ENCODE results near the gene CNIH4.
"Not testable (repeated sequence)": the region's sequence is repeated elsewhere in the genome, so short reads cannot be mapped to it uniquely, and the experiment has no call there.

CNIH4 gene

DNA sequence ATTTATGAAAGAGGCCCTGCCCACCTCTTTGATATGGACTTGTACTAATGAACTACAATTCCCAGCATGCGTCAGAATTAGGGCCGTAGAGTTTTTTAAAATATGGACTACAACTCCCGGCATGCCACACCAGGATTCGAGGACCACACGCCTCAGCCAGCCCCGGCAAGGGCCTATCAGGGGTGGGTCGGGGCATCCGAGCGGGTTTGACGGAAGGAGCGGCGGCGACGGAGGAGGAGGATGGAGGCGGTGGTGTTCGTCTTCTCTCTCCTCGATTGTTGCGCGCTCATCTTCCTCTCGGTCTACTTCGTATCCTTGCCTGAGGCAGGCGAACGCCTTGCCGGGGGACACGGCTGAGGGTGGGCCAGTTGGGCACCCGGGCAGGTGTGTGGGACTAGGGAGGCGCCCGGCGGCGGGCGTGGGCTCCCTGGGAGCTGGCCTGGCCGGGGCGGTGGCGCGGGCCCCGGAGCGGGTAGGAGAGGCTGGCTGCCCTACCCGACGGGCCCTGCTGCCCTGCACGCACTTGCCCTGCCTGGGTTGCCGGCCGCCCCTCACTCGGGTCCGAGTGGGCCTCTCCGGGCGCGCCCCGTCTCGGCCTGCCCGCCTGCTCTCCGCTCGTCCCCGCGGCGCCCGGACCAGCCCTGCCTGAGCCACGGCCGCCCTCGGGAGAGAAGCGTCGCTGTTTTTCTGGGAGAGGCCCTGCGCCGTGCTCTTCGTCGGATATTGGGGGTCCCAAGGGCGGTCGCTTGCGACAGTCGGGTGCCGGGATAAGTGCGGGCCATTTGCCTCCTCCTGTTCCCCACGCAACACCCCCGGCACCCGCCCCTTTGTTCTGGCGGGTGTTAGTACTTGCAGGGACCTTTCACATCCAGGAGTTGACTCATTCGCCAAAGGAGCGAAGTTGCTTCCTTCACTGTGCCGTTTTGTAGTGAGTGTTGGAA lies at the start of gene CNIH4:
Gene CNIH4, plus strand, starts transcription at position 195 of the 941 bp plus-strand sequence. Its CDS starts 46 bp downstream, at position 241.
- peak; percentile 82 for DNase-seq

DNA sequence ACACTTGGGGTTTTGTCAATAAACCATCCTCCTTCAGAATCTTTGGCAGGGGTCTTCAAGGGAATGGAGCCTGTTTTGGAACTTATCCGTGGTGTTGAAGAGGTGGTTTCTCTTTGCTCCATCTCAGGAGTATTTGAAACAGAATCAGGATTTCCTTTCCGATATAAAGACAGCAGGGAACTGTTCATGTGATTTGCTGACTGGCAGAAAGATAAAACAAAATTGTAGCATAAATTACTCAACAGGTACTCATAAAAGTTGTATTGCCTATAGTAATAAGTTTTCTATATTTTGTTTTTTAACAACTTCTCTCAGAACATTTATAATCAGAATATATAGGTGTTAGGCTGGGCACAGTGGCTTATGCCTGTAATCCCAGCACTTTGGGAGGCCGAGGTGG lies 48.6 kb upstream of the CNIH4 start:
- no peak for DNase-seq

DNA sequence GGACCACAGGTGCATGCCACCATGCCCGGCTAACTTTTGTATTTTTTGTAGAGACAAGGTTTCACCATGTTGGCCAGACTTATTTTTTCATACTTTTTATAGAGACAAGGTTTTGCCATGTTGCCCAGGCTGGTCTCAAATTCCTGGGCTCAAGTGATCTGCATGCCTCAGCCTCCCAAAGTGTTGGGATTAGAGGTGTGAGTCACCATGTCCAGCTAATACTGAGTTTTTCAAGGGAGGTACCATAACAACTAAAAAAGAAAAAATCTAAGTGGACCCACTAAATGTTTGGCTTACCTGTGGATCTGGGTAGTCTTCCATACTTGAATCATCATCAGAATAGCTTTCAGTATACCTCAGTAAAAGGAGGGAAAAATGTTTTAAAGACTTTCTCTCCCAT lies 45.2 kb upstream of the CNIH4 start:
- DNase-seq, result not testable (repeated sequence)

DNA sequence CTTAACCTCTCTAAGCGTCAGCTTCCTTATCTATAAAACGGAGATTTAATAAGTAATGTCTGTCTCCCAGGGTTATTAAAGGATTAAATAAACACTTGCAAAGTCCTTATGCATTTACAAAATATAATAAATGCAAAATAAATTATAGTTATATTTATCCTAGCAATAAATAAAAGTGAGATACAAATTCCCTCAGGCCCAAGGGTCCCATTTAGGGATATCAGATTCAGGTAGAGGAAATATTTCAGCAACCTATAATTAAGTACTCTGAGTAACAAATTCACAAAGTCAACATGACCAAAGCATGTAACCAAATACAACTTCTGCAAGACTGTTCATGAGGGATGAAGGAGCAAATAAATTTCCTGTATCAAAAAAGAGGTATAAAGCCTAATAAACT lies 44.7 kb upstream of the CNIH4 start:
- no peak for DNase-seq

DNA sequence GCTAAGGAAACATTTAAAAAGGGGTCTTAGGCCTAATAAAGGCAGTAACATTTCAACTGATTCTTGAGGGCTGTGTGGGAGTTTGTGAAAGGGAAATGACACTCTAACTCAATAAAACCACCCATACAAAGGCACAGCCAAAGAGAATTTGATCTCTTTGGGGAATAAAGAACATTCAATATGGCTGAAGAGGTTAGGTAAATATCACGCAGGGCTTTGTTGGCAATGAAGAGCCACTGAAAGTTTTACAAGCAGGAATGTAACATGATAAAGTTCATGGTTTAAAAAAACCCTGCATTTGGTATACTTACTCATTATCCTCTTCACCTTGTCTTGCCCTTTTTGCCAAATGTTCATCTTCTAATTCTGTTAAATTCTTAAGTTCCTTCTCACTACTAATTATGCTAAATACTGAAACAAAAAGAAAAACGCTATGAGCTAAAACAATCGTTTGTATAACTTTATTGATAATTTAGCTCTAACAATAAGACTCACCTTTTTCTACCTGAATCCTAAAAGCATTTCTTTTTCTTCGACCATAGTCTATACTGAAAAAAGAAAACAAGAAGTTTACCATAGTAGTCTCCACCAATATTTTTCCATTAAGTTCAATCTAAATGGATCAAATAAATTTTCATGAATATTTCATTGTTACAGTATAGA lies 39.2 kb upstream of the CNIH4 start:
- no peak for DNase-seq

DNA sequence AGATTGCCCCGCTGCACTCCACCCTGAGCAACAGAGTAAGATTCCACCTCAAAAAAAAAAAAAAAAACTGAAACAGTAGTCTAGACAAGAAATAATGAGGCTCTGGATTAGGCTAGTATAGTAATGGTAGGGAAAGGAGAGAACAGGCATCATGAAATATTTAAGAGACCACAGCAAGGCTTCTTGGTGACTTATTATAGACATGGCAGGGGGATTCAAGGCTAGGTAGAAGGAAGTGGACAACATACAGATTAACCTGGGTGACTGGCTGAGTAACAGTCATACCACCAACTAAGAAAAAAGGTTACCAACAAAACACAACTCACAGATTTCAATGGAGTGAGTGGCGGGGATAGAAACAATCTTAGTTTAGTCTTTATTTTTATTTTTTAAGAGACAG lies 35.0 kb upstream of the CNIH4 start:
- DNase-seq, result no peak

DNA sequence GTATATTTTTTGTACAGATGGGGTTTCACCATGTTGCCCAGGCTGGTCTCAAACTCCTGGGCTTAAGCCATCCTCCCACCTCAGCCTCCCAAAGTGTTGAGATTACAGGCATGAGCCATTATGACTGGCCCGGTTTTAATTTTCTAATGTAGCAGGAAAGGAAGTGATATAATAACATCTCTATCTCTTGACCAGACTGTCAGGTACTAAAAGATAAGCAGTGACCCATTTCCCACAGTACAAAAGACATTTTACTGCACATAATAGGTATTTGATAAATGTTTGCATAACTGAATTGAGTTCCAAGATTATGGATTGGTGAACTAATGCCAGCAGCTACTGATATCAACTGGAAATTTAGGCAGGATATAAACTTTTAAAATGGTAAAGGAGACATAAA lies 30.7 kb upstream of the CNIH4 start:
- DNase-seq, result no peak

DNA sequence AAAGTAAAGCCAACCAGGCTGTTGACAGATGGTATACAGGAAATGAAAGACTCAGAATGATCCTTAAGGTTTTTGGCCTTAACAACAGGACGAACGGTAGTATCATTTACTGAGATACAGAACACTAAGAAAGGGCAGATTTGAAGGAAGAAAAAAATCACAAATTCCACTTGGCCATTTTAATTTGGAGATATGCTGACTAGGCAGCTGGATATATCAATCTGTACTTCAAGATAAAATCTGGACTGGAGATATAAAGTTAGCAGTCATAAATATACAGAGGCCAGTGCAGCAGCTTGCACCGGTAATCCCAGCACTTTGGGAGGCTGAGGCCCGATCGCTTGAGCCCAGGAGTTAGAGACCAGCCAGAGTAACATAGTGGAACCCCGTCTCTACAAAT lies 28.0 kb upstream of the CNIH4 start:
- no peak for DNase-seq

DNA sequence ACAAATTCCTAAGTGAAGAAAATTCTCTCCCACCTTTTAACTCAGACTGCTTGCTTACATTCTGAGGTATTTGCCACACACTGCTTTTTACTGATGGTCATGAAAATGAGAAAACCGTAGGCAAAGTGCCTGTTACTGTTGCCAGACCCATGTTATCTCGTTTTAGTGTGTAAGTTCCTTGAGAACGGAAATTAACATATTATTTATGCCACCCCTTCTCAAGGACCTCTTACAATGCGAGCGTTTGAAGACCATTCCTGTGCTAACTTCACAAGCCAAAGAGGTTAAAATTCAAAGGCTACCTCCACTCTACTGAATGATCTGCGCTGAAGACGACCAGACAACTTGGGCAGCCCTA lies 27.2 kb upstream of the CNIH4 start:
- no peak for DNase-seq

DNA sequence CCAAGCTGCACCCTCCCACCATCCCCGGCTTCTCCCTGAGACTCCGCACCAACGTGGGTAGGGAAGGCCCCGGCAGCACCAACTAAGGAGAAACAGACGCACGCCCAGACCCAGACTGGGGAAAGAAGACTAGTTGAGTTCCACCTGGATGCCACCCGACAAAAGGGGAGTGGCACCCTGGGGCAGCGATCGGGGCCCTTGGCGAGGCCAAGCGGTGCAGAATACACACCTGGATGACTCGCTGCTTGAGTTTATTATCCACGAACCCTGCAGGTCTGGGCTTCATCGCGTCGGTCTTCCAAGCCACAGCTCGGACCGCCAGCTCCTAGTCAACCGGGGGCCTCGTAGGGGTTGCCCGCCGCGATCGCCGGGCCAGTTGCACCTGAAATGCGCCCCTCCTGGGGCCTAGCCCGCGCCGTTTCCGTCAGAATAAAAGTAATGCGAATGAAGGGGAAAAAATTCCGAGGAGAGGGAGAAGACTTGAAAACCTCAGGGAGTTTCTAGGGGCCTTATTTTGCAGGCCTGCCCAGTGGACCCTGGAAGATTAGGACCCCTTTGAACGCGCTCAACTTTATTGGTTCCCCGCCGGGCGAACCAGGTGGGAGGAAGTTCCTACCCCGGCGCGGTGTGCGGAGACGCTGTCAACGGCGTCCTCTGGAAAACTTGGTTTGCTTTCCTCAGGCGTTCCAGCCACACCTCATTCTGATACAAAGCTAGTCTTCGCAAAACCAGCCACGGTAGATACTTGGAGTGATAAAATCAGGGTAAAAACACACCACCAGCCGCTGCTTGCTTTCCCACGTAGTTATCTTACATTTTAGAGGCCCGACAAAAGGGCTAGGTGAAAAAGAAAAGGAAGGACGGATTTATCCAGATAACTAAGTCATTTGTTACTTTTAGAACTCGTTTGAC lies 26.6 kb upstream of the CNIH4 start, which contains the start of gene NVL:
Gene NVL, minus strand, starts transcription at position 331 of the 912 bp plus-strand sequence. Its CDS starts 45 bp downstream, at position 286.
- DNase-seq, result peak; percentile 68

DNA sequence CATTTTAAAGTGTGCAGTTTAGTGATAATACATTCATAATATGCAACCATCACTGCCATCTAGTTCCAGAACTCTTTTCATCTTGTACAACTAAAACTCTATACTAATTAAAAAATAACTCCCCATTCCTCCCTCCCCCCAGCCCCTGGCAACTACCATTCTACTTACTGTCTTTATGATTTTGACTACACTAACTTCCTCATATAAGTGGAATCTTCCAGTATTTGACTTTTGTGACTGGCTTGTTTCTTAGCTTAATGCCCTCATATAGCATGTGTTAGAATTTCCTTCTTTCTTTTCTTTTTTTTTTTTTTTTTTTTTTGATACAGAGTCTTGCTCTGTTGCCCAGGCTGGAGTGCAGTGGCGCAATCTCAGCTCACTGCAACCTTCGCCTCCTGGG lies 25.4 kb upstream of the CNIH4 start:
- no peak for DNase-seq

DNA sequence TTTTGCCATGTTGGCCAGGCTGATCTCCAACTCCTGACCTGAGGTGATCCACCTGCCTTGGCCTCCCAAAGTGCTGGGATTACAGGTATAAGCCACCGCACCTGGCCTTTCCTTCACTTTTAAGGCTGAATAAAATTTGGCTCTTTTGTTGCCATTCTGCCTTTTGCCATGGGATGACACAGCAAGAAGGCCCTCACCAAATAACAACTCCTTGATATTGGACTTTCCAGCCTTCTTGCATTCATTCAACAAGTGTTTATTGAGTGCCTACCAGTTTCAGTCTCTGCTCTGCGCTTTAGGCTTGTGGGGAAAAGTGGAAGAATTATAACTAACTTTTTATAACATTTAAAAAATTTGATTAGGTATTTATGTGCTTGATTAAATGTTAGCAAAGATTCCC lies 24.9 kb upstream of the CNIH4 start:
- no peak for DNase-seq

DNA sequence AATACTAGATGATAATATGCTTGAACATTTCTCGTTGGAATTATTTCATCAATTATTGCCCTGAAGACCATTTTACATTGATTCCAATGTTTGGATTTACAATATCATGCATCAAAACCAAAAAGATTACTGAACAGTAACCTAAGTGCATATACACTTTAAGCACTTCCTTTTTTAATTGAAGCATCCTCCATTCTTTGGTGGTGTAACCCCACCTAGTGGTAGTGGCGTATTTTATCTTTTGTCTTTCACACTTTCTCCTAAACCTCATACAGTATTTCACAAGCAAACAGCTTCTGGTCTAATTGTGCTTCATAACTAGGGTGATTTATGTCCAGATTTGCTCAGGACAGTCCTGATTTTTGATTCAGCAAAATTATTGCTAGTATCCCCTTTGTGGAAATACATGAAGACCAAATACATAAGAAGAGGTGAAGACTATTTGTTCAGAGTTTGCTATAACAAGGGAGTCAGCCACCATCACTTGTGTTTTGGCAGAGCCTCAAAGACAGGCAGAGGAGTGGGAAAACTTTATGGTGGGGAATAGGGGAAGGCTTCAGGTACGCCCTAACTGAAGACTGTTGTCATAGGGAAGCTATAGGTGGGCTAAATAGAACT lies 23.3 kb upstream of the CNIH4 start:
- no peak for DNase-seq

DNA sequence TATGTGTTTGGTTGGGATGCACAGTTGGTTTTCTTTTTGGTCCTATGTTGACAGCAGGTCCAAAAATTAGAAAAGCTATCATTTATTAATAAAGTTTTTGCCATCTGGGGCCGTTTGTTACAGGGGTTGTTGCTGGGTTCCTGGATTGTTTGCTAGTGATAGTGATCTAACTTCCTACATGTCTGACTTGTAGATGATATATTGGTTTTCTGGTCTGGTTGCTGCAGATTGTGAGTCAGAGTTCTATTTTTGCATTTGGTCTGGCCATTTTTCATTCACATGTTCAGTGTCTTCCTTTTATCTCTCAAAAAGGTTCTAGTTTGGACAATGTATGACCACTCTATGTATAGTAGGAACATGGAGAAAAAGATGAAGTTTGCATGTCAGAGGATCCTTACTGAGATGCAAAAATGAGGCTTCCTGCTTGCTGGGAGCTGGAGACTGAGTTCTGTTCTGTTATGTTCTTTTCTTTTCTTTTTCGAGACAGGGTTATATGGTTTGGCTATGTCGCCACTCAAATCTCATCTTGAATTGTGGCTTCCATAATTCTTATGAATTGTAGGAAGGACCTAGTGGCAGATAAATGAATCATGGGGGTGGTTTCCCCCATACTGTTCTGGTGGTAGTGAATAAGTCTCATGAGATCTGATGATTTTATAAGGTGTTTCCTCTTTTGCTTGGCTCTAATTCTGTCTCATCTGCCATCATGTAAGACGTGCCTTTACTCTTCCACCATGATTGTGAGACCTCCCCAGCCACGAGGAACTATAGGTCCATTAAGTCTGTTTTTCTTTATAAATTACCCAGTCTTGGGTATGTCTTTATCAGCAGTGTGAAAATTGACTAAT lies 22.5 kb upstream of the CNIH4 start:
- DNase-seq, result no peak

DNA sequence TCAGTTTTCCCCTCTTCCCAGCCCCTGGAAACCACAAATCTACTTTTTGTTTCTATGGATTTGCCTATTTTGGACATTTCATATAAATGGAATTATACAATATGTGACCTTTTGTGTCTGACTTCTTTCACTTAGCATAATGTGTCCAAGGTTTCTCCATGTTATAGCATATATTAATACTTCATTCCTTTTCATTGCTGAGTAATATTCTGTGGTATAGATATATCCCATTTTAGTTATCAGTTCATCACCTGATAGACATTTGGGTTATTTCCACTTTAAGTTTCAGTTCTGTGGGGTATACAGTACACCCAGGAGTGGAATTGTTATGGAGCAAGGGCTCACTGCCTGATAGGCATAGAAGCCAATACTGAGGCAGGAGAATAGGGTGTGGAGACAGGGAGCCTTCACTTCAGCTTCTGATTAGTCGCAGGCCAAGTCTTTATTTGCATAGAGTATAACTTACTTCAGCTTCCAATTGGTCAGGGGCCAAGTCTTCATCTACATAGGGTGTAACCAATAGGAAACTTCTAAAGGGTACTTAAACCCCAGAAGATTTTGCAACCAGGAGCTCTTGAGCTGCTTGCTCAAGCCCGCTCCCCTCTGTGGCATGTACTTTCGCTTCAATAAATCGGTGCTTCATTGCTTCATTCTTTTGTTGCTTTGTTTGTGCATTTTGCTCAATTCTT lies 18.4 kb upstream of the CNIH4 start:
- no peak for DNase-seq

DNA sequence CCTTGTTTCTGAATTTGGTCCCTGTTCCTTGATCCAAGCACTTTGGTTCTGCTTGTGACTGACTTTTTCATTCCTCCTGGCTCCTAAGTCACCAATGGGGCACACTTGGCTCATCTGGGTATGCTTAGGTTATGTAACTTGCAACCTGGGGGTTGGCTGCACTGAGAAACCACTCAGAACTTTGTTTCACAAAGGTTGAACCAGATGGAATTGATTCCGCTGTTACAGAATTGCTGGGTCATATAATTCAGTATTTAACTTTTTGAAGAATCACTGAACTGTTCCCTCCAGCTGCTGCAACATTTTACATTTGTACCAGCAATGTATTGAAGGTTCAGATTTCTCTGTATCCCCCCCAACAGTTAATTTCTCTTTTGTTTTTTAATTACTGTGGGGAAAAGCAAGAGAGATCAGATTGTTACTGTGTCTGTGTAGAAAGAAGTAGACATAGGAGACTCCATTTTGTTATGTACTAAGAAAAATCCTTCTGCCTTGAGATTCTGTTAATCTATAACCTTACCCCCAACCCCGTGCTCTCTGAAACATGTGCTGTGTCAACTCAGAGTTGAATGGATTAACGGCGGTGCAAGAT lies 17.1 kb upstream of the CNIH4 start:
- no peak for DNase-seq

DNA sequence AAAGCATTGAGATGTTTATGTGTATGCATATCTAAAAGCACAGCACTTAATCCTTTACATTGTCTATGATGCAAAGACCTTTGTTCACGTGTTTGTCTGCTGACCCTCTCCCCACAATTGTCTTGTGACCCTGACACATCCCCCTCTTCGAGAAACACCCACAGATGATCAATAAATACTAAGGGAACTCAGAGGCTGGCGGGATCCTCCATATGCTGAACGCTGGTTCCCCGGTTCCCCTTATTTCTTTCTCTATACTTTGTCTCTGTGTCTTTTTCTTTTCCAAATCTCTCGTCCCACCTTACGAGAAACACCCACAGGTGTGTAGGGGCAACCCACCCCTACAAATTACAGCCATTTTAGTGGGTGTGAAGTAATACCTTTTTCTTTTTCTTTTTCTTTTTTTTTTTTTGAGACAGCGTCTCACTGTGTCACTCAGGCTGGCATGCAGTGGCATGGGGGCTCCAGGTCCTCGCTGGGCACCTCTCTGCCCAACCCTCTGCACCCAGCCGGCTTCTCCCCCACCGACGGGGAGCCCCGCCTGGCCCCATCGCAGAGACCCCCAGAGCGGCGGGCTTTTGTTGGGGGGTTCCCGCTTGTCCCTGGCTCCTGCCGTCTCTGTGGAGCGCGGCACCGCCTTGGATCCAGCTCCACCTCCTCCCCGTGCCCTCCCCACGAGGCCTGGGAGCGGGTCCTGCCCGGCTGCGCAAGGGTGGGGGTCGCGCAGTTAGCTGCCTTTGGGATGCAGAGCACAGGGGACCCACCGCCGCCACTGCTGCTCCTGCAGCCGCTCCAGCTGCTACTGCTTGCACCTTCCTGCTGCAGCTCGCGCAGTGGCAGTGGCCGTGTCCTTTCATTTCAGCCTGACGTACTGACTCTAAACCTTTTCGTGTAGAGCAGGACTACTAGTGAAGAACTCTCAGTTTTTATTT lies 16.0 kb upstream of the CNIH4 start:
- DNase-seq, result not testable (repeated sequence)

DNA sequence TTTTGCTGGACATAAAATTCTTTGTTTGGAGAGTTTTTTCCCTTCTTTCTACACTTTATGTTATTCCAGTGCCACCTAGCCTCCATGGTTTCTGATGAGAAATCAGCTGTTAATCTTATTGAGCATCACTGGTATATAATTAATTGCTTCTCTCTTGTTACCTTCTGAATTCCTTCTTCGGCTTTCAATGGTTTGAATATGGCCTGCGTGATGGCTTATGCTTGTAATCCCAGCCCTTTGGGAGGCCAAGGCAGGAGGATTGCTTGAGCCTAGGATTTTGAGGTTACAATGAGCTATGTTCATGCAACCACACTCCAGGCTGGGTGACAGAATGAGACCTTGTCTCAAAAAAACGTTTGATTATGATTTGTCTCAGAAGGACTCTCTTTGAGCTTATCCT lies 13.0 kb upstream of the CNIH4 start:
- DNase-seq, result no peak

DNA sequence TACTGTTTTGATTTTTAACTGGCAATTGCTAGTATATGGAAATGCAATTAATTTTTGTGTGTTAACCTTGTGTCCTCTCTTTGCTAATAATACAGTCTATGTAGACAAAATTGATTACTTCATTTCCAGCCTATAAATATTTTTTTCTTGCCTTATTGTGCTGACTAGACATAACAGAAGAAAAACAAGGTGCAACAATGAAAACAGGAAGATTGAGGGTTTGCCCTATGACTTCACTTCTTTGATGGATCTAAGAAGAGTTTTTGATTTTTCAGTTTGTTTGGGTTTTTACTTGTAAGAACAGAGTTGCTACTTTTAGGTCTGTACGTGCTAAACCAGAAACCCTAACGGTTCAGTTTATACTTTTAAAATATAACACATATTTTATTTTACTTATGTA lies 8.5 kb upstream of the CNIH4 start:
- no peak for DNase-seq

DNA sequence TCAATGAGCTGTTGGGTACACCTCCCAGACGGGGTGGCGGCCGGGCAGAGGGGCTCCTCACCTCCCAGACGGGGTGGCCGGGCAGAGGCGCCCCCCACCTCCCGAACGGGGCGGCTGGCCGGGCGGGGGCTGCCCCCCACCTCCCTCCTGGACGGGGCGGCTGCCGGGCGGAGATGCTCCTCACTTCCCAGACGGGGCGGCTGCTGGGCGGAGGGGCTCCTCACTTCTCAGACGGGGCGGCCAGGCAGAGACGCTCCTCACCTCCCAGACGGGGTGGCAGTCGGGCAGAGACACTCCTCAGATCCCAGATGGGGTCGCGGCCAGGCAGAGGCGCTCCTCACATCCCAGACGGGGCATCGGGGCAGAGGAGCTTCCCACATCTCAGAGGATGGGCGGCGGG lies 7.0 kb upstream of the CNIH4 start:
- not testable (repeated sequence) for DNase-seq

All from activated T-cell treated with anti-CD3 and anti-CD28 coated beads for 4 hours (primary cell).